ENCODE measurements around the gene AAMDC. TPM values are rescaled to one million over a fixed set of nuclear protein-coding genes. Genes with fewer than 3 reads are reported as not detected.
"Not testable (repeated sequence)": the region's sequence is repeated elsewhere in the genome, so short reads cannot be mapped to it uniquely, and the experiment has no call there.

AAMDC gene
- total and polyA plus RNA-seq, 7 donors = 54.5 to 160 (median 70.1) TPM

GRCh38 chr11:77886401-77886800, 65.5 kb downstream of the AAMDC start:
- H3K36me3 ChIP-seq (ENCODE audit: insufficient read depth in 1 of 2, low read depth in 1 of 2) = peaks cover 0 to 70% of the 10 kb centered on the region in 2 donors
- whole genome bisulfite sequencing, 3 donors = 81 to 96% (median 92%) methylated on average over 18 of the region's 18 CpGs
- TF ChIP-seq CTCF (IDR thresholded peaks at IDR 0.05) = no peak
- no peak overlapping the region for H3K4me3 ChIP-seq
- no peak overlapping the region for H3K27ac ChIP-seq
- H3K27me3 ChIP-seq (ENCODE audit: insufficient read depth in 3 of 3, low read length in 2 of 3) = no peaks in the 10 kb centered on the region
- ATAC-seq = no peak
- H3K4me1 ChIP-seq = no peaks in the 10 kb centered on the region
- H3K9me3 ChIP-seq = no peaks in the 10 kb centered on the region
- intact Hi-C loops (cut with DNase I) = no loop called here
- no peak for DNase-seq

DNA sequence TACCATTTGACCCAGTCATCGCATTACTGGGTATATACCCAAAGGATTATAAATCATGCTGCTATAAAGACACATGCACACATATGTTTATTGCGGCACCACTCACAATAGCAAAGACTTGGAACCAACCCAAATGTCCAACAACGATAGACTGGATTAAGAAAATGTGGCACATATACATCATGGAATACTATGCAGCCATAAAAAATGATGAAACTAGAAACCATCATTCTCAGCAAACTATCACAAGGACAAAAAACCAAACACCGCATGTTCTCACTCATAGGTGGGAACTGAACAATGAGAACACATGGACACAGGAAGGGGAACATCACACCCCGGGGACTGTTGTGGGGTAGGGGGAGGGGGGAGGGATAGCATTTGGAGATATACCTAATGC, 68.1 kb downstream of the AAMDC start:
- 87 to 99% (median 93%) methylated on average over 5 of the region's 5 CpGs for WGBS, 3 donors
- H3K9me3 ChIP-seq; H3K27me3 ChIP-seq (ENCODE audit: insufficient read depth in 3 of 3, low read length in 2 of 3); H3K27ac ChIP-seq; ATAC-seq; DNase-seq; H3K4me1 ChIP-seq; intact Hi-C loops (cut with DNase I); H3K4me3 ChIP-seq: not testable (repeated sequence)
- H3K36me3 ChIP-seq (ENCODE audit: insufficient read depth in 1 of 2, low read depth in 1 of 2) = peaks cover 0 to 68% of the 10 kb centered on the region in 2 donors

DNA sequence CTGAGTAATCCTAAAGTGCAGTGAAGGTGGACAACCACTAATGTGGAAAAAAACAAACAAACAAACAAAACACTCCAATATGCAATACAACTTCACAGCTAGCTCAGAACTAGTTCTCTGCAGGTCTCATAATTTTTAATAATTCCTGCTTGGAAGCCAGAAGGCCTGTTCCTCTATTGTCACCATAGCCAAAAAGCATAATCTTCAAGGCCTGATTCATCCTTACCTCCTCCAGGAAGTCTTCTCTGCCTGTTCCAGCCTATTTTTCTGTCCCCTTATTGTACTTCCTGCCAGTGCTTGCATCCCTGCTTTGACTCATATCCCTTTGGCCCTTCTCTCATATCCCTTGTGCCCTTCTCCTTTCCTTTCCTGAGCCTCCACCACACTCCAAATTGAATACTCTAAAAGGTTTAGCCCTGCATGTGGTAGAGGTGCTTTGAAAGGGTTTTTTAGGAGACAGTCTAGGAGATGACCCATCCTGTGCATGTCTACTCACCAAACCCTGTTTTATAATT, 69.2 kb downstream of the AAMDC start:
- H3K27me3 ChIP-seq (ENCODE audit: insufficient read depth in 3 of 3, low read length in 2 of 3); H3K9me3 ChIP-seq; H3K4me3 ChIP-seq; DNase-seq; H3K4me1 ChIP-seq; H3K27ac ChIP-seq; intact Hi-C loops (cut with DNase I); ATAC-seq: not testable (repeated sequence)
- H3K36me3 ChIP-seq (ENCODE audit: insufficient read depth in 1 of 2, low read depth in 1 of 2) = peaks cover 0 to 65% of the 10 kb centered on the region in 2 donors

DNA sequence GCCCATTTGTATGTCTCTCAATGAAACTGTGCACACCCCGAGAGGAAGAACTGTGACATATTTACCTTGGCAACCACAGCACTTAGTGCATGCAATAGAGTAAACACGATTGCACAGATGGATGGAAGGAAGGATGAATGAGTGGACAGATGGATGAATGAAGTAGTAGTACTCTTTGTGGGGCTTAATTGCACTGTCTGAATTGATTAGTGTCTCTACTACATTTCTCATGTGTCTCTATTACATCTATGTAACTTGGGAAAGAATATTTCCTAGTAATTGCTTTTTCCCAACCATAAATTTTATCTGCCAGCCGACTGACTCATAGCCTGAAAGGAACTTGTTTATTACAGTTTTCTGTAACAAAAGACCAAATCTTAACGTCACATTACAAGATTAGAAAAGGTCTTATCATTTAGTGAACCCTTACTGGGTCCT, 69.7 kb downstream of the AAMDC start:
- H3K4me1 ChIP-seq; H3K27ac ChIP-seq; DNase-seq; ATAC-seq; H3K27me3 ChIP-seq (ENCODE audit: insufficient read depth in 3 of 3, low read length in 2 of 3); H3K4me3 ChIP-seq; H3K9me3 ChIP-seq; intact Hi-C loops (cut with DNase I): not testable (repeated sequence)
- peaks cover 0 to 60% of the 10 kb centered on the region in 2 donors for H3K36me3 ChIP-seq (ENCODE audit: insufficient read depth in 1 of 2, low read depth in 1 of 2)
- 55 to 63% (median 56%) methylated on average over 4 of the region's 4 CpGs for WGBS, 3 donors

GRCh38 chr11:77891256-77891655, 70.3 kb downstream of the AAMDC start:
- H3K9me3 ChIP-seq; H3K4me3 ChIP-seq; intact Hi-C loops (cut with DNase I); DNase-seq; H3K27me3 ChIP-seq (ENCODE audit: insufficient read depth in 3 of 3, low read length in 2 of 3); H3K4me1 ChIP-seq; H3K27ac ChIP-seq; ATAC-seq: not testable (repeated sequence)
- peaks cover 0 to 54% of the 10 kb centered on the region in 2 donors for H3K36me3 ChIP-seq (ENCODE audit: insufficient read depth in 1 of 2, low read depth in 1 of 2)
- 92 to 96% (median 95%) methylated on average over 7 of the region's 7 CpGs for WGBS, 3 donors

DNA sequence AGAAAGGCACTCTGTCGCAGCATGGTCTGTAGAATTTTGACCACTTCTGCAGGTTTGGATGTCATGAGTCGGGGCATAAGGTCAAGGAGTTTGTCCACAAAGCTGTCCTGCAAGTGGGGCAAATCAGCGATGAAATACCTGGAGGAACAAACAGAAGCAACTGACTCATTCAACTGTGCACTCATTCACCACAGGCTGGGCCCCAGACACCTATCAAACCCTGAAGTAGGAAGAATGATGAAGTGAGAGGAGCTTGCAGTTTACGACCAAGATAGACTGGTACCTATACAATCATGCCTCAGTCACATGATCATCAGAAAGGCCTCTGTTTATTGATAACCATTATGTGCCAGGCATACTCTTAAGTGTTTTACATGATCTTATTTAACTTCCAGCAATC, 70.8 kb downstream of the AAMDC start:
- H3K4me1 ChIP-seq; DNase-seq; H3K27me3 ChIP-seq (ENCODE audit: insufficient read depth in 3 of 3, low read length in 2 of 3); ATAC-seq; intact Hi-C loops (cut with DNase I); H3K9me3 ChIP-seq; H3K4me3 ChIP-seq; H3K27ac ChIP-seq: not testable (repeated sequence)
- peaks cover 0 to 51% of the 10 kb centered on the region in 2 donors for H3K36me3 ChIP-seq (ENCODE audit: insufficient read depth in 1 of 2, low read depth in 1 of 2)
- 85 to 96% (median 89%) methylated on average over 2 to 4 of the region's 4 CpGs for WGBS, 3 donors

GRCh38 chr11:77894949-77895348, 74.0 kb downstream of the AAMDC start:
- H3K27ac ChIP-seq; ATAC-seq; intact Hi-C loops (cut with DNase I); DNase-seq; H3K4me1 ChIP-seq; H3K9me3 ChIP-seq; H3K27me3 ChIP-seq (ENCODE audit: insufficient read depth in 3 of 3, low read length in 2 of 3); H3K4me3 ChIP-seq: not testable (repeated sequence)
- H3K36me3 ChIP-seq (ENCODE audit: insufficient read depth in 1 of 2, low read depth in 1 of 2) = peaks cover 0 to 61% of the 10 kb centered on the region in 2 donors
- 38 to 67% (median 63%) methylated on average over 1 of the region's 1 CpG for WGBS, 3 donors

GRCh38 chr11:77908835-77909234, 87.9 kb downstream of the AAMDC start:
- no peaks in the 10 kb centered on the region for H3K27me3 ChIP-seq (ENCODE audit: insufficient read depth in 3 of 3, low read length in 2 of 3)
- peaks cover 0 to 43% of the 10 kb centered on the region in 2 donors for H3K36me3 ChIP-seq (ENCODE audit: insufficient read depth in 1 of 2, low read depth in 1 of 2)
- intact Hi-C loops (cut with DNase I) = no loop called here

More at GRCh38 chr11:77908835-77909234, 87.9 kb downstream of the AAMDC start:
- TF ChIP-seq CTCF (IDR thresholded peaks at IDR 0.05) = no peak
- 87 to 96% (median 89%) methylated on average over 2 of the region's 2 CpGs for WGBS, 3 donors
- H3K27ac ChIP-seq = no peak overlapping the region
- DNase-seq (no peak), ATAC-seq (no peak)
- H3K9me3 ChIP-seq = no peaks in the 10 kb centered on the region
- no peaks in the 10 kb centered on the region for H3K4me1 ChIP-seq
- H3K4me3 ChIP-seq = no peak overlapping the region
